ENCODE measurements around the gene HOMER3.

- TF ChIP-seq CTCF (conservative IDR thresholded peaks at IDR 0.05 in 1 of 2, IDR thresholded peaks at IDR 0.05 in 1 of 2; ENCODE audit: low read depth in 1 of 2, low read length in 2 of 2) (no peak), EZH2 (IDR thresholded peaks at IDR 0.05; ENCODE audit: low read length, missing control alignments) (no peak)
Measured at GRCh38 chr19:18982669-18983068, 41.7 kb upstream of the HOMER3 start.
